OCI-LY1 (cell line): Measurements from ENCODE around the gene CTNNA1.

Experiments
- H2AFZ ChIP-seq: fragments of 200-600 bp; sonication (generic), shearing (Covaris generic); 2 replicates; pipeline ENCODE4 v1.6.0; 2014; ENCODE audit warnings: antibody characterized with exemption, mild to moderate bottlenecking, low read length
- H3F3A ChIP-seq: fragments of 200-600 bp; sonication (generic), shearing (Covaris generic); 2 replicates; pipeline ENCODE4 v1.6.0; 2014; ENCODE audit warnings: mild to moderate bottlenecking, antibody characterized with exemption, low read length, moderate library complexity; ENCODE audit not compliant: insufficient read depth
- H3K27ac ChIP-seq: fragments of 200-600 bp; sonication (generic); 2 replicates; pipeline ENCODE4 v1.5.1; 2014; ENCODE audit warnings: low read length, mixed run types, mild to moderate bottlenecking, low read depth; ENCODE audit not compliant: poor library complexity, severe bottlenecking
- H3K27me3 ChIP-seq: fragments of 200-600 bp; sonication (generic); 2 replicates; pipeline ENCODE4 v1.6.0; 2014; ENCODE audit warnings: antibody characterized with exemption, mild to moderate bottlenecking, low read length, moderate library complexity; ENCODE audit not compliant: insufficient read depth
- H3K36me3 ChIP-seq: fragments of 200-600 bp; sonication (generic); 2 replicates; pipeline ENCODE4 v1.6.1; 2014; ENCODE audit warnings: mild to moderate bottlenecking, antibody characterized with exemption, low read length, moderate library complexity, mixed read lengths; ENCODE audit not compliant: insufficient read depth
- H3K4me1 ChIP-seq: fragments of 200-600 bp; sonication (generic); 2 replicates; pipeline ENCODE4 v1.5.1; 2014; ENCODE audit warnings: mild to moderate bottlenecking, low read length, moderate library complexity; ENCODE audit not compliant: insufficient read depth, severe bottlenecking
- H3K4me2 ChIP-seq: fragments of 200-600 bp; sonication (generic), shearing (Covaris generic); 2 replicates; pipeline ENCODE4 v1.6.1; 2014; ENCODE audit warnings: low read length
- H3K4me3 ChIP-seq: fragments of 200-600 bp; sonication (generic); 2 replicates; pipeline ENCODE4 v1.5.1; 2014; ENCODE audit warnings: low read length, low read depth, mild to moderate bottlenecking, mixed read lengths; ENCODE audit not compliant: poor library complexity, severe bottlenecking
- H3K79me2 ChIP-seq: fragments of 200-600 bp; shearing (Covaris generic); 2 replicates; pipeline ENCODE4 v1.6.1; 2016; ENCODE audit warnings: mixed run types, low read length, mixed read lengths; ENCODE audit not compliant: insufficient read depth
- H3K9ac ChIP-seq: fragments of 200-600 bp; sonication (generic), shearing (Covaris generic); 2 replicates; pipeline ENCODE4 v1.6.1; 2014; ENCODE audit warnings: mild to moderate bottlenecking, low read length, mixed read lengths
- H3K9me2 ChIP-seq: fragments of 200-600 bp; sonication (generic), shearing (Covaris generic); 2 replicates; pipeline ENCODE4 v1.6.1; 2014; ENCODE audit warnings: low read depth, mild to moderate bottlenecking, low read length, mixed read lengths
- H3K9me3 ChIP-seq: fragments of 200-600 bp; shearing (Covaris generic); 2 replicates; pipeline ENCODE4 v1.6.1; 2014; ENCODE audit warnings: low read length, mixed read lengths
- H4K20me1 ChIP-seq: fragments of 200-600 bp; sonication (generic), shearing (Covaris generic); 2 replicates; pipeline ENCODE4 v1.6.0; 2016; ENCODE audit warnings: mild to moderate bottlenecking, low read length; ENCODE audit not compliant: insufficient read depth
- EZH2 ChIP-seq: fragments of 200-600 bp; sonication (generic), shearing (Covaris generic); IDR thresholded peaks from 2 replicates; pipeline ENCODE4 v1.8.0; 2017; ENCODE audit warnings: borderline replicate concordance, mixed run types, mild to moderate bottlenecking, antibody characterized with exemption, low read length, moderate library complexity, mixed read lengths
- TF ChIP-seq, protein P1 (sequence below): fragments of 200-600 bp; sonication (generic), shearing (Covaris generic); IDR thresholded peaks from 2 replicates; pipeline ENCODE4 v1.5.1; 2017; ENCODE audit warnings: mild to moderate bottlenecking, antibody characterized with exemption, low read length, moderate library complexity, mixed read lengths

Gene CTNNA1

DNA sequence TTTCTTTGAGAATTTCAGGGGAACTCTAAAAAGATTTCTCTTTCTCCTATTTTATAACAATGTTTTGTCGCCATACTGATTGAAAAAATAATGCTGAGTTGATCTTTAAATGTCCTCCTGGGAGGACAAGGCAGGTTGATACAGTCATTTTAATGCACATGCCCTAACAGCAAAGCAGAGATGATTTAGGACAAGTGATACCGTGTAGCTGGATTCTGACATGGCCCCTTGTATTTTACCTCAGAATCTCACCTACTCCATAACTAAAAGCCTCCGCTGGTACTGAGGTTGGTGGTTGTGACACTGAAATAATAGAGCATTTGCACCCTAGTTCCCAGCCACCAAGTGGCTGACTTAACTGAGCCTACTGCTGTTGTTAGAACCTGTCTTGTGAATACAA lies 122.7 kb downstream of the CTNNA1 start:
- H3K27ac ChIP-seq, result no peak overlapping the region
- H3K36me3 ChIP-seq, result no peaks in the 10 kb centered on the region
- H3K79me2 ChIP-seq, result no peaks in the 10 kb centered on the region
- no peaks in the 10 kb centered on the region for H3K27me3 ChIP-seq
- H3F3A ChIP-seq, result no peaks in the 10 kb centered on the region
- TF ChIP-seq, protein P1, sequence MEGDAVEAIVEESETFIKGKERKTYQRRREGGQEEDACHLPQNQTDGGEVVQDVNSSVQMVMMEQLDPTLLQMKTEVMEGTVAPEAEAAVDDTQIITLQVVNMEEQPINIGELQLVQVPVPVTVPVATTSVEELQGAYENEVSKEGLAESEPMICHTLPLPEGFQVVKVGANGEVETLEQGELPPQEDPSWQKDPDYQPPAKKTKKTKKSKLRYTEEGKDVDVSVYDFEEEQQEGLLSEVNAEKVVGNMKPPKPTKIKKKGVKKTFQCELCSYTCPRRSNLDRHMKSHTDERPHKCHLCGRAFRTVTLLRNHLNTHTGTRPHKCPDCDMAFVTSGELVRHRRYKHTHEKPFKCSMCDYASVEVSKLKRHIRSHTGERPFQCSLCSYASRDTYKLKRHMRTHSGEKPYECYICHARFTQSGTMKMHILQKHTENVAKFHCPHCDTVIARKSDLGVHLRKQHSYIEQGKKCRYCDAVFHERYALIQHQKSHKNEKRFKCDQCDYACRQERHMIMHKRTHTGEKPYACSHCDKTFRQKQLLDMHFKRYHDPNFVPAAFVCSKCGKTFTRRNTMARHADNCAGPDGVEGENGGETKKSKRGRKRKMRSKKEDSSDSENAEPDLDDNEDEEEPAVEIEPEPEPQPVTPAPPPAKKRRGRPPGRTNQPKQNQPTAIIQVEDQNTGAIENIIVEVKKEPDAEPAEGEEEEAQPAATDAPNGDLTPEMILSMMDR, result no peak
- TF ChIP-seq EZH2, result no peak
- H3K9ac ChIP-seq, result no peak overlapping the region
- no peaks in the 10 kb centered on the region for H3K9me3 ChIP-seq
- H3K4me1 ChIP-seq, result no peaks in the 10 kb centered on the region
- no peaks in the 10 kb centered on the region for H4K20me1 ChIP-seq
- no peak overlapping the region for H3K4me3 ChIP-seq
- H2AFZ ChIP-seq, result no peak overlapping the region
- no peaks in the 10 kb centered on the region for H3K9me2 ChIP-seq
- H3K4me2 ChIP-seq, result no peak overlapping the region

DNA sequence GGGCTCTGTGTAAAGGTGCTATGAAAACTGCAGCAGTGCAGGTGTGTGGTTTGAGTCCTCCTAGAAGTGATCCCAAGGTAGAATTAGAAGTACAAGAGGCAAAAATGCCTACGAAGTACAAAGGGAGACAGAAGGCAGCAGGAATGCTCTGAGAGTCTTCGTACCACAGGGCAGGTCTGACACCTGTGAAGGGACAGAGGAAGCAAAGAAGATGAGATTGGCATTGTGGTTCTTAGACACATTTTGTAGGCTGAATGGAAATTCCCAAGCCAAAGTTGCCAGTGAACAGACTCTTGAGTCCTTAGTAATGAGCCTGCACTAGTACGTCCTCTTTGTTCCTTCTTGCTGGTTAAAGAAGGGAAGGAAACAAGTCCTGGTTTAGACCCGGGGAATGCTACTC lies 123.6 kb downstream of the CTNNA1 start:
- no peaks in the 10 kb centered on the region for H3K79me2 ChIP-seq
- no peak overlapping the region for H3K4me2 ChIP-seq
- H2AFZ ChIP-seq, result no peak overlapping the region
- no peaks in the 10 kb centered on the region for H3K36me3 ChIP-seq
- no peaks in the 10 kb centered on the region for H3K27me3 ChIP-seq
- no peak overlapping the region for H3K27ac ChIP-seq
- no peaks in the 10 kb centered on the region for H3K9me3 ChIP-seq
- no peaks in the 10 kb centered on the region for H3K9me2 ChIP-seq
- H3F3A ChIP-seq, result no peaks in the 10 kb centered on the region
- no peak overlapping the region for H3K9ac ChIP-seq
- no peaks in the 10 kb centered on the region for H3K4me1 ChIP-seq
- H4K20me1 ChIP-seq, result no peaks in the 10 kb centered on the region
- no peak overlapping the region for H3K4me3 ChIP-seq
- TF ChIP-seq EZH2, result no peak
- TF ChIP-seq, protein P1, result no peak

DNA sequence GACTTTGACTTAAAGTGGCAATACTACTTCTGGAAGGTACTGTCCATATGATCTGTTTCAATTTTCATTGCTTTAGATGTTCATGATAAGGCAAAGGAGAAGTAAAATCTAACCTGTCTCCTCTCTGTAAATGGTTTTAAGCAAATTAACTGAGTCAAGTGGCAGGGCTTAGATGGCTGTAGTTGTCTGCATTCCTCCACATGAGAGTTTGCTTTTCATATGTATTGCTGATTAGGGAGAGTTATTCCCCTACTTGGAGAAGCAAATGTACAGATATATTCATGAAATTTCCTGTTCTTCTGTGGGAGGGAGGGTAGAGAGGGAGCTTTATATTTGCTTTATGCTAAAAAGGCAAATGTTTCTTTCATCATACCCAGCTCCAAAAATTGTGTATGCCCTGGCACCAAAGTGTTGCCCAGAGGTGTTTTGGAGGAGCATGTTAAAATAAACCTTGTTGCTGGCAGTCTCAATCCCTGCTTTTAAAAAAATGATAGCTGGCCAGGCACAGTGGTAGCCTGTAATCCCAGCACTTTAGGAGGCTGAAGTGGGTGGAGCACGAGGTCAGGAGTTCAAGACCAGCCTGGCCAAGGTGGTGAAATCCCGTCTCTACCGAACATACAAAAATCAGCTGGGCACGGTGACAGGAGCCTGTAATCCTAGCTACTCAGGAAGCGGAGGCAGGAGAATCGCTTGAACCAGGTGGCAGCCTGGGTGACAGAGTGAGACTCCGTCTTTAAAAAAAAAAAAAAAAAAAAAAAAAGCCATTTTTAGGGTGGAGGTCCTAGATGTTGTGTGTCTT lies 125.4 kb downstream of the CTNNA1 start:
- no peaks in the 10 kb centered on the region for H3K9me3 ChIP-seq
- no peak overlapping the region for H2AFZ ChIP-seq
- no peak overlapping the region for H3K27ac ChIP-seq
- H3F3A ChIP-seq, result no peaks in the 10 kb centered on the region
- H4K20me1 ChIP-seq, result no peaks in the 10 kb centered on the region
- H3K27me3 ChIP-seq, result no peaks in the 10 kb centered on the region
- no peaks in the 10 kb centered on the region for H3K36me3 ChIP-seq
- H3K9ac ChIP-seq, result no peak overlapping the region
- H3K4me3 ChIP-seq, result no peak overlapping the region
- no peak for TF ChIP-seq EZH2
- TF ChIP-seq, protein P1, result no peak
- no peak overlapping the region for H3K4me2 ChIP-seq
- no peaks in the 10 kb centered on the region for H3K4me1 ChIP-seq
- H3K9me2 ChIP-seq, result no peaks in the 10 kb centered on the region
- no peaks in the 10 kb centered on the region for H3K79me2 ChIP-seq
